SW480 (cell line): ENCODE measurements around the gene SGPP1.
"Not testable (repeated sequence)": the region's sequence is repeated elsewhere in the genome, so short reads cannot be mapped to it uniquely, and the experiment has no call there.

Source experiments
- DNase-seq: peaks from one replicate; pipeline ENCODE4 v3.0.0-alpha.2; 2016; ENCODE audit warnings: low spot score

SGPP1 gene

GRCh38 chr14:63673255-63673654 is 54.6 kb downstream of the SGPP1 start:
- DNase-seq = no peak

- no peak for DNase-seq
Observed at GRCh38 chr14:63672417-63673180, 55.3 kb downstream of the SGPP1 start.

- DNase-seq = no peak
Observed at GRCh38 chr14:63671987-63672386, 55.9 kb downstream of the SGPP1 start.

GRCh38 chr14:63670692-63671091 is 57.2 kb downstream of the SGPP1 start:
- DNase-seq = no peak

DNA sequence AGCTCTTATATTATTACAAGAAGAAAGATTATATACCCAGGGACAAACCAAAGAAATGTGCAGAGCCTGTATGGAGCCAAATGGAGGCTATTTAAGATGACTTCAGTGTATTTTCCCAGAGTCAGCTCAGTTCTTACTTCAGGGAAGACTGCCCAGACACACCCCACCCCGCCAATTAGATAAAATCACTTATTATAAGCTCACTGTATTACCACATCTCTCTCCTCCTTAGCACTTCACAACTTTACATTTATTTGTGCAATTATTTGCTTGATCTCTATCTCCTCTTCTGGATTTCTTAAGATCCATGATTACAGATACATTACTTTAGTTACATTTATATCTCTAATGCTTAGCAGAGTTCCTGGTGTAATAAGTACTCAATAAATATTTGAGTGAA is 61.5 kb downstream of the SGPP1 start:
- no peak for DNase-seq

DNA sequence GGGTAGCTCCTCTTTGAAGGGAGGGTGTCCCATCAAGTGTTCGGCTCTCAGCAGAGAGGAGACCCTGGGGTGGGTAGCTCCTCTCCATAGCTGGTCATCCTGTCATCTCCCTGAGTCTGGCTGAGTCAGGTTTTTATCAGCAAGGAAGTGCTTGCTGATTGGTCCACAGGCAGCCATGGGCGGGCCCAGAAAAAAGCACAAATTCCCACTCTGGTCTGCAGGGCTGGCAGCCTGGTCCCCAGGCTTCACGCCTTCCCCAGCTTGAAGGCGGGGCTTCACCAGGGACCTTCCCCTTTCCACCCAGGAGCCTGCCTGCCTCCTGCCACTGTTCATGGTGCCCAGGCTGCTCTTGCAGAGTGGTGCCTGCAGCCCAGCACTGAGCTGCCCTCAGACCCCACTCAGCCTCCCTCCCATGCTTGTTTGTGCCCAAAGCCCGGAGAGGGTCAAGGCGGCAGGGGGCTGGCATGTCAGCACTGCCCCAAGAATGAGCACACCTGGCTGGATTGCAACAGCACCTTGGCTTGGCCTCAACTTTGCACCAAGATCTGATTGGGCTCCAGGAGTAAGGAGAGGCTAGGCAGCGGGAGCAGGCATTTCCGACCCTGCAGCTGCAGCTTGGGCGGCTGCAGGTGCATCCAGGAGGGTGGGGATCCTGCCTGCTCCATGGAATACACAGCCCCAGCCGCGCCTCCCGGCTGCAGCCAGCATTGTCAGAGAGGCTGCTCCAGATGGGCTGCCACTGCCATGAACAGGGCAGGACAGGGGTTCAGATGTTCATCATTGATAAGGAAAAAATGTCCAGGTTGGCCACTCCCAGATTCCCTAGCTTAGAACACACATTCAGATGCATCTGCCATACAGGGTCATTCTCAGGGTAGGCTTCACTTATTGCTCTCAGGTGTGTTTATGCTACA is 64.2 kb downstream of the SGPP1 start:
- DNase-seq = no peak

DNA sequence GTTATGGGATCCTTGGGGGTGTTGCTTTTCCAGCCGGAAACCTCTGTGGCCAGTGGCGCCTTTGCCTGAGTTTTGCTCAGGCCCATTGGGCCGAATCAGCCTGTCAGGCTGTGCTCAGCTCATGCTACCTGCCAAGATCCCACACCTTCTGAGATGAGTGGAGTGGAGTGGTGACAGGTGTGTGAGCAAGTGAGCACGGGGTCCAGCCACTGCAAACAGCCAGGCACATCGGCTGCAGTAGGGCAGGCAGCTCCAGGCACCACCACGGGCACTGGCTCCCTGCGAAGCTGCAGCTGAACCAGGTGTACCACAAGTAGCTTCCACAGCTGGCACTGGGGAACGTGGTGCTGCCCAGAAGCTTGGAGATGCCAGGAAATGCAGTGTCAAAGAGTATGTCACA is 65.1 kb downstream of the SGPP1 start:
- no peak for DNase-seq

DNA sequence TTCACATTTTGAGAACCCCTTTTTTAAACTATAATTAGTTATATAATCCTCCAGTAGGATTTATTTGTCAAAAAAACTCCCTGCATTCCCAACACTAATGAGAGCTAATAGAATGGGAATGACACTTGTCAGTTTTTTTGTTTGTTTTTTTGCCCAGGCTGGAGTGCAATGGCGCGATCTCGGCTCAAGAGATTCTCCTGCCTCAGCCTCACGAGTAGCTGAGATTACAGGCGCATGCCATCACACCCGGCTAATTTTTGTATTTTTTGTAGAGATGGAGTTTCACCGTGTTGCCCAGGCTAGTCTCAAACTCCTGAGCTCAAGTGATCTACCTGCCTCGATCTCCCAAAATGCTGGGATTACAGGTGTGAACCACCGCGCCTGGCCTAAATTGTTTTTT is 66.0 kb downstream of the SGPP1 start:
- not testable (repeated sequence) for DNase-seq

DNA sequence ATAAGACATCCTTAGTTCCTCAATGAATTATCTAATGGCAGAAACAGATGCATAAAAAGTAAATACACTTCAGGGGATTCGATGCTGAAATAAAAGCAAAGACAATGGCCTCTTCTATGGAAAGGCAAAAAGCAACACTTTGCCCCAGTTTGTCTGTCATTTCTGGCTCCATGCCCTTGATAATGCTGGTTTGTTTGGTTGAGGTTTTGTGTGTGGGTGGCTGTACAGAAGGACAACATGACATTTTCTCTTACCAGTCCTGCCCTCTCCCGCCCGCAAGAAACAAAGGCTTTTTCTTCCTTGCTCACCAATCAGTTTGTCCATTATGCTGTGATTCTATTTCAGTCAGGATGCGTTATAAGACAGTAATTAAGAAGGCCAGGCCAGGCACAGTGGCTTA is 68.1 kb downstream of the SGPP1 start:
- DNase-seq = peak; percentile 61

DNA sequence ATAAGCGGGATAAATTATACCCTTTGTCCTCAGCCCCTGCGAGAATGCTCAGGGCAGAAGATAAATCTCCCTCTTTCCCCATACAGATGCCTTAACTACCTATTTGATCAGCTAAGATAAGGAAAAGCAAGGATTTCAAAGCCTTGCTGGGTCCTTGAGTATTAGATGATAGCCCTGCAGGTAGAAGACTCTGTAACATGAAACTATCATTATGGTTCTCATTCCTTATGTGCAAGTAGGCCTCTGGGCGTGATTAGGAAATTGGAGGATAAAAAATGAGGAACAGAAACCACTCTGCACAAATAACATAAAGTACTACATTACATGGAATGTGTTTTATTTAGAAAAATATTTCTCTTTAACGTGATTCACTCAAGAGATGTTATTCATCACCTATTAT is 71.7 kb downstream of the SGPP1 start:
- DNase-seq = no peak

DNA sequence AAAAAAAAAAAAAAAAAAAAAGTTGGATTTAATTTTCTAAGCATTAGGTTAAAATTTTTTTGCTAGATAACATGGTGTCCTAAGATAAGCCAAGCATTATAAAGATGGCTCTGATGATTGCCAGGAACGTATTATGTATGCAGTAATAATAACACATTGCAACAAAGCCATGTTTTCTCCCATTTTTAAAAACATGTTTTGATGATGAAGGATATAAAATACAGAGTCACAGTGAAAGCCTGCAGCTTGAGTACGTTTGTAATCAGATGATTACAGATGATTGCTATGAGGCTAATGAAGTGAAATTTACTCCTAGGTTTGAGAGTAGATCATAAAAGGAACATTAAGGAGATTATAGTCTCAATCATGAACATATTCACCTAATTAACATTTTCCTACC is 72.9 kb downstream of the SGPP1 start:
- DNase-seq = no peak

GRCh38 chr14:63654346-63654745 is 73.5 kb downstream of the SGPP1 start:
- DNase-seq = no peak

- DNase-seq = no peak
Observed at GRCh38 chr14:63652406-63652805, 75.5 kb downstream of the SGPP1 start.

DNA sequence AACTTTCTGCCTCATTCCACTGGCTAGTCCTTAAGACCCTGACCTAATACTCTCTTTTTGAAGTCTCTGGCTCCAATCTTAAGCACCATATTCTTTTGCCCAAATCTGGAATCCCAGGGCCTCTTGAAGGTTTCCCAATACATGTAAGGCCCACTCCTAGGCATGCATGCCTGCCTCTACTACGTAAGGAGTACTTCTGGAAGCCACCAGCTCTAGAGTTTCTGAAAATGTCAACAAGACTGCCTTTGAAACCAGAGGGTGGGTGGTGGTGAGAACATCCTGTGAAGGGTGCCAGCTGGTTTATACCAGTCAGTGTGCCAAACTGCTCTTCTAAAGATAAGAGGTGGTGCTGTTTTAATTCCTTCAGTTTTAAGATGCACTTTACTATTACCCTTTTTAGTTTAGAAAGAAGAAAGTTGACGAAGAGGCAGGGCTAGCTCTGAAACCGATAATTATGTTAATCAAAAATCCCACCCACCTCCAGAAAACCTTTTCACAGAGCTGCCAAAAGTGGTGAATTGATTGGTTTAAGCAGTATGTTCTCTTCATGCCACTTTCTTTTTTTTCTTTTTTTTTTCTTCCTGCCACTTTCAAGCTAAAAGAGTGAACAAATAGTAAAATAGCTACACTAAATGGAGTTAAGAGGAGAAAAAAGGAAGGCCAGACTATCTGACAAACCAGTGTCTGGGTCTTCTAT is 77.5 kb downstream of the SGPP1 start:
- DNase-seq = no peak

DNA sequence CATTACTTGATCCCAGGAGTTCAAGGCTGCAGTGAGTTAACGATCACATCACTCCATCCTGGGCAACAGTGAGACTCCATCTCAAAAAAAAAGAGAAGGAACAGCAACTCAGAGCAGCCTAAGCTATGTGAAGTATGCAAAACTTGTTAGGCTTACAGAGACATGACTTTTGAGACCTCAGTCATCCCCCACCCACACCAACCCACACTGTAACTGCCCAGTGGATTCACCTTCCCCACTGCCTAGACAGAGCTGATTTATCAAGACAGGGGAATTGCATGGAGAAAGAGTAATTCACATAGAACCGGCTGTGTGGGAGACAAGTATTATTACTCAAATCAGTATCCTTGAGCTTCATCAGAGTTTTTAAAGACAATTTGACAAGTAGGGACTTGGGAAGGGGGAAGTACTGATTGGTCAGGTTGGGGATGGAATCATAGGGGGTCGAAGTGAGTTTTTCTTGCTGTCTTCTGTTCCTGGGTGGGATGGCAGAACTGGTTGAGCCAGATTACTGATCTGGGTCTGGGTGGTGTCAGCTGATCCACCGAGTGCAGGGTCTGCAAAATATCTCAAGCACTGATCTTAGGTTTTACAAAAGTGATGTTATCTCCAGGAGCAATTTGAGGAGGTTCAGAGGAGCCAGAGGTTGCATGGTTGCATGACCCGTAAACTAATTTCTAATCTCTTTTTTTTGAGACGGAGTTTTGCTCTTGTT is 80.0 kb downstream of the SGPP1 start:
- DNase-seq = no peak

GRCh38 chr14:63644741-63645140 is 83.1 kb downstream of the SGPP1 start:
- DNase-seq = no peak

DNA sequence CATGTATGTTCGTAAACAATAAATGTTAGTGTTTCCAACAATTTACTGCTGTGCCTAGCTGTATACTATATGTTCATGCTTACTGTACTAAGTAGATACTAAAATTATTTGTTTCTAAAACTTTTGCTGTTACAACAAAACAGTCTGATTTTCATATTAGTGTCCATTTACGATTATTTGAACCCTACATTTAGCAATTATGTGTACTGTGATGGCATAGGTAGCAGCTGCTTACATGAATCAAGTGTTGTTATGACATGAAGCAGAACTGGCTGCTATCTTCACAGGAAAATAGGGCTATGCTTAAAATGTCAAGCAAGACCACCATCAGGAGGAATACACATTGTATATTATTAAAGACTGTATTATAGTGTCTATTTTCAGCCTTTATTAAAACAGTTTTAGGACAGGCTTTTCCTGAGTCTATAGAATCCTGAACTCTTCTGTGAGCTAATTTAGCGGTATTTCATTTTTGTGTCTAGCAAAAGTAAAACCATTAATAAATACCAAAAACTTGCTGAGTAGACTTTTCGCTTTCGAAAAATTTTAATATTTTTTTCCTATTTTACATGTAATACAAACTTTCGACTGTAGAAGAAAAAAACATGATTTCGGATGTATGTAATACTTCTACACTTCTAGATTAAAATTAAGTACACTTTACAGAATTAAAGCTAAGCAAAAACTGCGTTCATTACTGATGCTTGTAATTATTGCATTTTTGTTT is 85.0 kb downstream of the SGPP1 start:
- no peak for DNase-seq

GRCh38 chr14:63642229-63642611 is 85.6 kb downstream of the SGPP1 start:
- peak; percentile 94 for DNase-seq

DNA sequence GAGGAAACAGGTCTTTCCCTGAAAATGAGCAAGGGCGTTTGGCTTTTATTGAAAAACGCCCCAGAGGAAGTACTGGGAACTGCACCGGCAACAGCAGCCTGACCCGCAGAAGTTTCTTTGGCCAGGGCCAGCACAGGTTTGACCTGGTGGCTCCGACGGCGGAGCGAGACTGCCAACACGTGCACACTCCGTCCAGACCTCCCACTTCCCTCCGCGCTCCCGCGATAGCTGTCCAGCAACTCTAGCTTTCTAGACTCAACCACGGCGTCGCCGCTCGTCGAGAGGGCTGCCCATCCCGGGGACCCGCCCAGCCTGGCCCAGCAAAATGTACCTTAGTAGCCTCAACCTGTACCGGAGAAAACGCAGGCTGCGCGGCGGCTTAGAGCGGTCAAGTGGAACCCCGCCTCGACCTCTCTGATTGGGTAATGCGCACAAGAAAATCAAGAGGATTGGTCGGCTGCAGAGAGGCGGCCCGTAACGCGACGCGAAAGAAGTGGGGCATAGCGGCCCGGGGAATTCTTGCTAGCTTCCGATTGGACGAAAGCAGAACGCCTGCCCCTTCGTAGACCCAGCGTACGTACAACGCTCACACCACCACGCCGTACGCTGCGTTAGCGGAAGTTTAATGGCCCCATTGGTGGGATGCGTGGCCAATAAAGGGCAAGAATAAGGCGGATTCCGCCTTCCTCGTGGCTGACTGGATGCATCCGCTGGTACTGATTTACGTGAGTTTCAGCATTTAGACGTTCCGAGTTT is 86.2 kb downstream of the SGPP1 start, which contains the start of gene WDR89:
Gene WDR89 (minus strand): TSS at position 399 of the 756 bp plus-strand sequence. CDS start 41,929 bp downstream, outside the sequence.
- peak; percentile 99 for DNase-seq

- no peak for DNase-seq
Observed at GRCh38 chr14:63638493-63638892, 89.4 kb downstream of the SGPP1 start.
